Measurements from ENCODE around the gene BABAM2. TPM values are rescaled to one million over a fixed set of nuclear protein-coding genes. Genes with fewer than 3 reads are reported as not detected.
A peak's percentile ranks its signal among the peaks of the same experiment; 100 is the strongest.

The BABAM2 gene
- total RNA-seq, 2 donors from 2014 or later, result 53.8 to 66.6 TPM

- Mint-ChIP-seq H3K4me3 (no peak overlapping the region), H3K27me3 (no peaks in the 10 kb centered on the region), H3K9me3 (no peaks in the 10 kb centered on the region), H3K27ac (peak overlapping the region in 1 of 2 donors; percentile 50), H3K4me1 (ENCODE audit: low read depth in 2 of 2) (peaks cover 11 to 16% of the 10 kb centered on the region in 2 donors), H3K36me3 (peaks cover 4% of the 10 kb centered on the region)
- DNase-seq (ENCODE audit: low spot score), result no peak
- no peak for ATAC-seq
These were observed 452.8 kb downstream of the BABAM2 start for GRCh38 chr2:28343184-28343942.

GRCh38 chr2:28343971-28344715 lies 453.6 kb downstream of the BABAM2 start:
- Mint-ChIP-seq H3K27ac (no peak overlapping the region), H3K4me1 (ENCODE audit: low read depth in 2 of 2) (peaks cover 13 to 14% of the 10 kb centered on the region in 2 donors), H3K27me3 (no peaks in the 10 kb centered on the region), H3K36me3 (peaks cover 2% of the 10 kb centered on the region), H3K4me3 (no peak overlapping the region), H3K9me3 (no peaks in the 10 kb centered on the region)
- DNase-seq (ENCODE audit: low spot score) (no peak), ATAC-seq (no peak)

DNA sequence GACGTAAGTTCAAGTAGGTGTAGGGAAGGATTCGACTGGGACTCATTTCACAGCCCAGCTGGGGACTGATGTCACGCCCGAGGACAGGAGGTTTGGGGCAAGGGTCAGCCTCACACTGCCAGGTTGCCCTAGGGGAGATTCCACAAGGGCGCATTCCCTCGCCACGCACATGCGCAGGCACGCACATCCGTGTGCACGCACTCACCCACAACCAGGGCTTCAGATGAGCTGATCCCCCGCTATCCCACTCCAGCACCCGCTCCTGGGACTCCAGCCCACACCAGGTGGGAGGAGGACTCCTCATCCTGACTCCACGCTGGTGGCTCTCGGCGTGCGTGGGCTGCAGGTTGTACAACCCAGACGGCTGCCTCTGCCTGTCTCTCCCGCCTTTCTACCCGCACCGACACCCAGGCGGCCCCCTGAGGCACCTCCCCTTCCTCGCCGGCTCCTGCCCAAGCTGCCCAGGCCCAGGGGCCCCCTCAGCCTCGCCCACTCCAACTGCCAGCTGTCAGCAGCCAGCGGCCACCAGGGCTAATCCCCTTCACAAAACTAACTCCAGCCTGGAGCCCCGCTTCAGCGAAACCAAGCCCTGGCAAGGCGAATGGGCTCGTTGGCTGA lies 454.3 kb downstream of the BABAM2 start:
- no peaks in the 10 kb centered on the region for H3K9me3 Mint-ChIP-seq
- no peak overlapping the region for H3K4me3 Mint-ChIP-seq
- peaks cover 15 to 17% of the 10 kb centered on the region in 2 donors for H3K4me1 Mint-ChIP-seq (ENCODE audit: low read depth in 2 of 2)
- ATAC-seq, result no peak
- no peaks in the 10 kb centered on the region for H3K36me3 Mint-ChIP-seq
- no peak for DNase-seq (ENCODE audit: low spot score)
- H3K27me3 Mint-ChIP-seq, result no peaks in the 10 kb centered on the region
- H3K27ac Mint-ChIP-seq, result peak overlapping the region in 1 of 2 donors; percentile 14

GRCh38 chr2:28345619-28346018 lies 455.1 kb downstream of the BABAM2 start:
- peak overlapping the region in 1 of 2 donors; percentile 14 for H3K27ac Mint-ChIP-seq
- H3K4me1 Mint-ChIP-seq (ENCODE audit: low read depth in 2 of 2), result peaks cover 15 to 16% of the 10 kb centered on the region in 2 donors
- ATAC-seq (no peak), DNase-seq (ENCODE audit: low spot score) (no peak)
- no peak overlapping the region for H3K4me3 Mint-ChIP-seq
- H3K36me3 Mint-ChIP-seq, result no peaks in the 10 kb centered on the region
- no peaks in the 10 kb centered on the region for H3K27me3 Mint-ChIP-seq
- no peaks in the 10 kb centered on the region for H3K9me3 Mint-ChIP-seq

- no peaks in the 10 kb centered on the region for H3K36me3 Mint-ChIP-seq
- H3K9me3 Mint-ChIP-seq, result no peaks in the 10 kb centered on the region
- H3K4me3 Mint-ChIP-seq, result peak overlapping the region; percentile 12
- no peak for DNase-seq (ENCODE audit: low spot score)
- H3K4me1 Mint-ChIP-seq (ENCODE audit: low read depth in 2 of 2), result peaks cover 12 to 13% of the 10 kb centered on the region in 2 donors
- H3K27ac Mint-ChIP-seq, result peak overlapping the region; percentile 76 to 91
- H3K27me3 Mint-ChIP-seq, result no peaks in the 10 kb centered on the region
- no peak for ATAC-seq
These were observed 456.1 kb downstream of the BABAM2 start for GRCh38 chr2:28346587-28346986.

- ATAC-seq, result no peak
- DNase-seq (ENCODE audit: low spot score), result no peak
- Mint-ChIP-seq H3K4me1 (ENCODE audit: low read depth in 2 of 2) (peaks cover 12 to 16% of the 10 kb centered on the region in 2 donors), H3K27ac (peak overlapping the region; percentile 76 to 91), H3K4me3 (peak overlapping the region; percentile 71), H3K9me3 (no peaks in the 10 kb centered on the region), H3K27me3 (no peaks in the 10 kb centered on the region), H3K36me3 (no peaks in the 10 kb centered on the region)
These were observed 456.7 kb downstream of the BABAM2 start for GRCh38 chr2:28347193-28347592.

DNA sequence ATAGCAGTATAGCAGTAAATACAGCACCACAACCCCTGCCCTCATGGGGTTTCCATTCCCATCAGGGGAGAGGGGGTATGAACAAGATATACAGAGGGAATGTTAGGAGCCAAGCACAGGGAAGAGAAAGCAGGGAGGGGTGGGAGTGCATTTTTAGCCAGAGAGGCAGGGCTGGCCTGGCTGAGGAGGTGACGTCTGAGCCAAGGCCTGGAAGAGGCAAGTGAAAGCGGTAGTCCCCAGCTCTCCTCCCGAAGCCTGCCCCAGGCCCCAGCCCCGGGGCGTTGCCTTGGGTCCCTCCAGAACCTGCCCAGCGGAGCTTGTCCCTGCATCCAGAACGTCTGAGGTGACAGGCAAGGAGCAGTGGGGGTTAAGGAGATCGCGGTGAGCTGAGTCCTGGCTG lies 457.1 kb downstream of the BABAM2 start:
- Mint-ChIP-seq H3K4me1 (ENCODE audit: low read depth in 2 of 2) (peaks cover 12 to 18% of the 10 kb centered on the region in 2 donors), H3K27me3 (no peaks in the 10 kb centered on the region), H3K9me3 (no peaks in the 10 kb centered on the region), H3K4me3 (peak overlapping the region; percentile 71), H3K27ac (peak overlapping the region; percentile 76 to 91), H3K36me3 (no peaks in the 10 kb centered on the region)
- ATAC-seq (no peak), DNase-seq (ENCODE audit: low spot score) (no peak)

DNA sequence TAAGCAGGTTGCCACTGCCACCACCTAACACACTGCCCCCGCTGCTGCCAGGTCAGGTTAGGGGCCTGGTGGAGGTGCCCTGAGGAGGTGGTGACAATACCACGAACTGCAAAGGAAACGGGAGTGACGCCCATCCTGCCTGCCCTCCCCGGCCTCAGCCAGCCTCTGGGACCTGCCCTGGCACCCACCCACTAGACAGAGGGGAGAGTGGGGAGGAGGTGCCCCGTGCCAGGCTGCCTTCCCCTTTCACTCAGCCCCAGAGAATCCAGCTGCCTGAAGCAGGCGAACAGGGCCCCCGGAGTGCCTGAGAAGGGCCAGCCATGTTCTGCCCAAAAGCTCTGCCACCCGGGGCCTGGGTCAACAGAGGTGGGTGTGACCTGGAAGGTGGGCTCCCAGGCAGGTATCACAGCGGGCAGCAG lies 457.6 kb downstream of the BABAM2 start:
- Mint-ChIP-seq H3K36me3 (no peaks in the 10 kb centered on the region), H3K27ac (peak overlapping the region; percentile 76 to 91), H3K4me1 (ENCODE audit: low read depth in 2 of 2) (peaks cover 12 to 21% of the 10 kb centered on the region in 2 donors), H3K9me3 (no peaks in the 10 kb centered on the region), H3K27me3 (no peaks in the 10 kb centered on the region), H3K4me3 (peak overlapping the region; percentile 6)
- DNase-seq (ENCODE audit: low spot score) (peak; percentile 74), ATAC-seq (peak; percentile 77 to 90)

DNA sequence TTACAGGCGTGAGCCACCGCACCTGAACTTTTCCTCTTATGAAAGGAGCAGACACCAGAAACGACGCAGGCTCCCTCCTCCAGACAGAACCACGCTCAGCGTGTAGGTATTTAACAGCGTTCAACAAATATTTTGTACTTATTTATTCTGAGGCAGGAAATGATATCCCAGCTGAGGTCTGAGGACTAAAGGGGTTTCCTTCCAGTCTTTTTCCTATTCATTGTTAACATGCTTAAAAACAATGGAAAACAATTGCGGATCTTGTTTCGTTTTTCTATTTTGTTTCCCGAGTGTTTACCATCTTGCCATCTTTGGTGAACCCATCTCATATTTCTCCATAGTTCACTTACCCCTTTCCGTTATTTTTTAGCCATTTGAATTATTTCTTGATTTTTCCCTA lies 458.4 kb downstream of the BABAM2 start:
- Mint-ChIP-seq H3K36me3 (no peaks in the 10 kb centered on the region), H3K27ac (peak overlapping the region; percentile 76 to 91), H3K27me3 (no peaks in the 10 kb centered on the region), H3K4me3 (peak overlapping the region; percentile 36), H3K9me3 (no peaks in the 10 kb centered on the region), H3K4me1 (ENCODE audit: low read depth in 2 of 2) (peaks cover 12 to 21% of the 10 kb centered on the region in 2 donors)
- ATAC-seq (no peak), DNase-seq (ENCODE audit: low spot score) (no peak)

- Mint-ChIP-seq H3K27me3 (no peaks in the 10 kb centered on the region), H3K4me3 (no peak overlapping the region), H3K36me3 (no peaks in the 10 kb centered on the region), H3K27ac (peak overlapping the region; percentile 76 to 91), H3K9me3 (no peaks in the 10 kb centered on the region), H3K4me1 (ENCODE audit: low read depth in 2 of 2) (peaks cover 12 to 21% of the 10 kb centered on the region in 2 donors)
- no peak for ATAC-seq
- no peak for DNase-seq (ENCODE audit: low spot score)
These were observed 459.1 kb downstream of the BABAM2 start for GRCh38 chr2:28349546-28350165.

DNA sequence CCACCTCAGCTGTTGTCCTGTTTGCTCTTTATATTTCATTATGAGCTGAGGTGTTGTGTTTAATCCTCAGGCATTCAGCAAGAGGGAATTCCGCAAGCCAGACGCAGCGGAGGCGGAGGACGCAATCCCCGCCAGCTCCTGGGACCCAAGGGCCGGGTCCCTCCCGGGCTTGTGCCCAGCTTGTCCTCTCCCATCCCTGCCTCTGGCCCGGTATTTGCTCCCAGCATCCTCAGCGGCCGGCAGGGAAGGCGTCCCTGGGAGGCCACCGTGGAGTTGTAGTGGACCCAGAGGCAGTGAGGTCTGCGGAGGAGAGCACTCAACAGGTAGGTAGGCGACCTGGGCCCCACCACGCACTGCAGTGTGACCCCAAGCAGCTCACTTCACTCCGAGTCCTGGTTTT lies 459.7 kb downstream of the BABAM2 start:
- Mint-ChIP-seq H3K4me3 (no peak overlapping the region), H3K27me3 (no peaks in the 10 kb centered on the region), H3K4me1 (ENCODE audit: low read depth in 2 of 2) (peaks cover 12 to 21% of the 10 kb centered on the region in 2 donors), H3K36me3 (no peaks in the 10 kb centered on the region), H3K9me3 (no peaks in the 10 kb centered on the region), H3K27ac (no peak overlapping the region)
- DNase-seq (ENCODE audit: low spot score) (no peak), ATAC-seq (no peak)

DNA sequence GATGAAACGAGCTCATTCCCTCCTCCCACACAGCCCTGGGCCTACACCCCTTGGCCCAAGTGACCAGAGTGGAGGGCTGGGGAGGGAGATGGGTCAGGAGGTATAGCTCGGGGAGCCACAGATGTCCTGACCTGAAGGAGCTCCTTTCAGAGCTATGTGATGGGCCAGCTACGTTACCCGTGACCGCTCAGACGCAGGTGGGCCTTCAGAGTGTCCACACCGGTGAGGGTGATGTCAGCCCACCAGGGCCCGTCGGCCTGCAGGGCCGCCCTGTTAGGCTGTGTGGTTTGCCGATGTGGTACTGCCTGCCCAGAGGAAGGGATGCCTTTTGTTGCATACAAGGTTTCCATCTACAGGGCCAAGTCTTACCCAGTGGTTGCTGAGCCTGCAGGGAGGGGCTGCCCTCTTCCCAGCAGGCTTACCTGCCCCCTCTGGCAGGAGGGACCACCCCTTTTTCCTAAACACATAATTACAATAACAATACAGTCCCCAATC lies 460.3 kb downstream of the BABAM2 start:
- H3K4me3 Mint-ChIP-seq, result no peak overlapping the region
- no peak overlapping the region for H3K27ac Mint-ChIP-seq
- no peaks in the 10 kb centered on the region for H3K27me3 Mint-ChIP-seq
- no peak for ATAC-seq
- no peaks in the 10 kb centered on the region for H3K9me3 Mint-ChIP-seq
- DNase-seq (ENCODE audit: low spot score), result no peak
- H3K4me1 Mint-ChIP-seq (ENCODE audit: low read depth in 2 of 2), result peaks cover 12 to 21% of the 10 kb centered on the region in 2 donors
- no peaks in the 10 kb centered on the region for H3K36me3 Mint-ChIP-seq

DNA sequence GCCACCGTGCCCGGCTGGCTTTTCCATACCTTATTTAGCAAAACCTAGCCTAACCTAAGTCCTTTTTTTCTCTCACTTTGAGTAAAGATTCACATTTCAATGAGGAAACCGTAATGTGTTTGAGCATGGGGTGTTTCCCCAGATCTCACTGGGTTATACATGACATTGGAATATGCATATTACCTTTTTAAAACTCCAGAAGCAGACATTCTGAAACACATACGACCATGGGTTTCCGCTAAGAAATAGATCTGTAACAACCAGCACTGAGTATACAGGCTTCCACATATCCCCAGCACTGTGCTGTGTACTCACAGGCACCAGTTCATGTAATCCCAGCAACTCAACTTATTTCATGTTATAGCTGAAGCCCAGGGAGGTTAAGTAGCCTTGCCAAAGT lies 461.1 kb downstream of the BABAM2 start:
- Mint-ChIP-seq H3K27me3 (no peaks in the 10 kb centered on the region), H3K36me3 (no peaks in the 10 kb centered on the region), H3K9me3 (no peaks in the 10 kb centered on the region), H3K4me3 (no peak overlapping the region), H3K4me1 (ENCODE audit: low read depth in 2 of 2) (peaks cover 12 to 21% of the 10 kb centered on the region in 2 donors), H3K27ac (peak overlapping the region in 1 of 2 donors; percentile 41)
- DNase-seq (ENCODE audit: low spot score) (no peak), ATAC-seq (no peak)
